ENCODE results near the gene AKR1A1.

DNA sequence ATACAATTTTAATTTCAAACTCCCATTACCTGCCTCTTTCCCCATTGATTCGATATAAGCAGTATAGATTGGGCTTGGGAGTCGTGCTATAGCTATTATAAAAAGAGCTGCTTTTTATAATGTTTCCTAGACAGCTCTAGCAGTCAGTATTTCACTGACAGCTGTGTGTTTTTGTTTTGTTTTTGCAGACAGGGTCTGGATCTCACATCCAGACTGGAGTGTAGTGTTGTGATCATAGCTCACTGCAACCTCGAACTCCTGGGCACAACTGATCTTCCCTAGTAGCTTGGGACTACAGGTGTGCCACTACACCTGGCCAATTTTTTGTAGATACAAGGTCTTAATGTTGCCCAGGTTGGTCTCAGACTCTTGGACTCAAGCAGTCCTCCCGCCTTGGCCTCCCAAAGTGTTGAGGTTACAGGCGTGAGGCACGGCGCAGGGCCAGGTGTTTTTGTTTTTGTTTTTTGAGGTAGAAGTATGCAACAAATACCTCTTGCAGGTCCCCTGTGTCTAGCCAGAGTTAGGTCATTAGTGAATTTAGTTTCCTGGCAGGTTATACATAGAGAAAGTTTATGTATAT, 35.0 kb downstream of the AKR1A1 start:
- TF ChIP-seq, protein P1, sequence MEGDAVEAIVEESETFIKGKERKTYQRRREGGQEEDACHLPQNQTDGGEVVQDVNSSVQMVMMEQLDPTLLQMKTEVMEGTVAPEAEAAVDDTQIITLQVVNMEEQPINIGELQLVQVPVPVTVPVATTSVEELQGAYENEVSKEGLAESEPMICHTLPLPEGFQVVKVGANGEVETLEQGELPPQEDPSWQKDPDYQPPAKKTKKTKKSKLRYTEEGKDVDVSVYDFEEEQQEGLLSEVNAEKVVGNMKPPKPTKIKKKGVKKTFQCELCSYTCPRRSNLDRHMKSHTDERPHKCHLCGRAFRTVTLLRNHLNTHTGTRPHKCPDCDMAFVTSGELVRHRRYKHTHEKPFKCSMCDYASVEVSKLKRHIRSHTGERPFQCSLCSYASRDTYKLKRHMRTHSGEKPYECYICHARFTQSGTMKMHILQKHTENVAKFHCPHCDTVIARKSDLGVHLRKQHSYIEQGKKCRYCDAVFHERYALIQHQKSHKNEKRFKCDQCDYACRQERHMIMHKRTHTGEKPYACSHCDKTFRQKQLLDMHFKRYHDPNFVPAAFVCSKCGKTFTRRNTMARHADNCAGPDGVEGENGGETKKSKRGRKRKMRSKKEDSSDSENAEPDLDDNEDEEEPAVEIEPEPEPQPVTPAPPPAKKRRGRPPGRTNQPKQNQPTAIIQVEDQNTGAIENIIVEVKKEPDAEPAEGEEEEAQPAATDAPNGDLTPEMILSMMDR (IDR thresholded peaks at IDR 0.05) = no peak
- no peak for TF ChIP-seq POLR2A (IDR thresholded peaks at IDR 0.05; ENCODE audit: low read depth)
- no peak for TF ChIP-seq POLR2AphosphoS5 (IDR thresholded peaks at IDR 0.05)

Data from esophagus muscularis mucosa (tissue), 3 donors.